A673 (cell line): Measurements from ENCODE around the gene GOLGA6L7.
"Not testable (repeated sequence)": the region's sequence is repeated elsewhere in the genome, so short reads cannot be mapped to it uniquely, and the experiment has no call there.

Experiments used
- EZH2 ChIP-seq: fragments of 200-600 bp; sonication (generic); IDR thresholded peaks from 2 replicates; pipeline ENCODE4 v1.6.1; 2017; ENCODE audit warnings: borderline replicate concordance, low read depth, mild to moderate bottlenecking, mixed read lengths, antibody characterized with exemption, low read length; ENCODE audit not compliant: poor library complexity, severe bottlenecking
- TF ChIP-seq, protein P1 (sequence below): fragments of 300-800, 200-600 bp; sonication (generic); conservative IDR thresholded peaks from 2 replicates; pipeline ENCODE4 v1.5.1; 2017; ENCODE audit warnings: low read depth, mild to moderate bottlenecking, antibody characterized with exemption, low read length, moderate library complexity, mixed read lengths

GRCh38 chr15:28853654-28854053 lies 5.2 kb upstream of the GOLGA6L7 start:
- TF ChIP-seq, protein P1, sequence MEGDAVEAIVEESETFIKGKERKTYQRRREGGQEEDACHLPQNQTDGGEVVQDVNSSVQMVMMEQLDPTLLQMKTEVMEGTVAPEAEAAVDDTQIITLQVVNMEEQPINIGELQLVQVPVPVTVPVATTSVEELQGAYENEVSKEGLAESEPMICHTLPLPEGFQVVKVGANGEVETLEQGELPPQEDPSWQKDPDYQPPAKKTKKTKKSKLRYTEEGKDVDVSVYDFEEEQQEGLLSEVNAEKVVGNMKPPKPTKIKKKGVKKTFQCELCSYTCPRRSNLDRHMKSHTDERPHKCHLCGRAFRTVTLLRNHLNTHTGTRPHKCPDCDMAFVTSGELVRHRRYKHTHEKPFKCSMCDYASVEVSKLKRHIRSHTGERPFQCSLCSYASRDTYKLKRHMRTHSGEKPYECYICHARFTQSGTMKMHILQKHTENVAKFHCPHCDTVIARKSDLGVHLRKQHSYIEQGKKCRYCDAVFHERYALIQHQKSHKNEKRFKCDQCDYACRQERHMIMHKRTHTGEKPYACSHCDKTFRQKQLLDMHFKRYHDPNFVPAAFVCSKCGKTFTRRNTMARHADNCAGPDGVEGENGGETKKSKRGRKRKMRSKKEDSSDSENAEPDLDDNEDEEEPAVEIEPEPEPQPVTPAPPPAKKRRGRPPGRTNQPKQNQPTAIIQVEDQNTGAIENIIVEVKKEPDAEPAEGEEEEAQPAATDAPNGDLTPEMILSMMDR, result not testable (repeated sequence)
- not testable (repeated sequence) for TF ChIP-seq EZH2
